Measurements from ENCODE around the gene C12orf76. TPM values are rescaled to one million over a fixed set of nuclear protein-coding genes. Genes with fewer than 3 reads are reported as not detected.

Gene C12orf76
- polyA plus RNA-seq, 1 donor from 2014 or later: 227 TPM

- Histone ChIP-seq H3F3A (ENCODE audit: insufficient read depth, low read length, poor library complexity, severe bottlenecking) (no peaks in the 10 kb centered on the region), H3K27ac (ENCODE audit: low read length) (no peak overlapping the region)
These were observed 42.9 kb downstream of the C12orf76 start for GRCh38 chr12:110005319-110005973.

GRCh38 chr12:110004598-110004997 lies 43.7 kb downstream of the C12orf76 start:
- H3F3A ChIP-seq (ENCODE audit: insufficient read depth, low read length, poor library complexity, severe bottlenecking): no peaks in the 10 kb centered on the region
- TF ChIP-seq EZH2 (IDR thresholded peaks at IDR 0.05; ENCODE audit: borderline replicate concordance, insufficient read depth, low read length, poor library complexity, severe bottlenecking) (no peak), SMC3 (conservative IDR thresholded peaks at IDR 0.05; ENCODE audit: poor library complexity) (no peak), CTCF (IDR thresholded peaks at IDR 0.05; ENCODE audit: poor library complexity, severe bottlenecking) (no peak), REST (IDR thresholded peaks at IDR 0.05; ENCODE audit: borderline replicate concordance) (no peak), POLR2AphosphoS5 (IDR thresholded peaks at IDR 0.05) (no peak)

More at GRCh38 chr12:110005319-110005973, 42.9 kb downstream of the C12orf76 start:
- H4K20me1 ChIP-seq (ENCODE audit: insufficient read depth): no peaks in the 10 kb centered on the region
- H3K9ac ChIP-seq (ENCODE audit: low read length): no peak overlapping the region
- no peak overlapping the region for H2AFZ ChIP-seq (ENCODE audit: low read depth, low read length)
- H3K27me3 ChIP-seq (ENCODE audit: insufficient read depth, low read depth, low read length): no peaks in the 10 kb centered on the region
- TF ChIP-seq RAD21 (conservative IDR thresholded peaks at IDR 0.05): no peak
- TF ChIP-seq SMC3 (conservative IDR thresholded peaks at IDR 0.05; ENCODE audit: poor library complexity): no peak
- TF ChIP-seq TAF1 (IDR thresholded peaks at IDR 0.05; ENCODE audit: low read depth): no peak
- no peak for TF ChIP-seq EZH2 (IDR thresholded peaks at IDR 0.05; ENCODE audit: borderline replicate concordance, insufficient read depth, low read length, poor library complexity, severe bottlenecking)
- no peak for TF ChIP-seq REST (IDR thresholded peaks at IDR 0.05; ENCODE audit: borderline replicate concordance)
- TF ChIP-seq MXI1 (conservative IDR thresholded peaks at IDR 0.05; ENCODE audit: poor library complexity, severe bottlenecking): no peak
- TF ChIP-seq POLR2AphosphoS5 (IDR thresholded peaks at IDR 0.05): no peak
- TF ChIP-seq EP300 (conservative IDR thresholded peaks at IDR 0.05; ENCODE audit: poor library complexity, severe bottlenecking): no peak
- TF ChIP-seq CTCF (IDR thresholded peaks at IDR 0.05; ENCODE audit: poor library complexity, severe bottlenecking): no peak
- H3K9me2 ChIP-seq (ENCODE audit: insufficient read depth, low read length): no peaks in the 10 kb centered on the region
- H3K9me3 ChIP-seq (ENCODE audit: low read length): no peaks in the 10 kb centered on the region
- no peak overlapping the region for H3K4me3 ChIP-seq (ENCODE audit: low read length)
- no peak overlapping the region for H3K4me2 ChIP-seq (ENCODE audit: low read length)
- H3K79me2 ChIP-seq (replicated peaks; ENCODE audit: insufficient read depth, low read length): peaks cover 1% of the 10 kb centered on the region
- no peaks in the 10 kb centered on the region for H3K36me3 ChIP-seq (ENCODE audit: insufficient read depth, low read length)

More at GRCh38 chr12:110004598-110004997, 43.7 kb downstream of the C12orf76 start:
- Histone ChIP-seq H3K27ac (ENCODE audit: low read length) (no peak overlapping the region), H3K79me2 (replicated peaks; ENCODE audit: insufficient read depth, low read length) (peaks cover 9% of the 10 kb centered on the region), H4K20me1 (ENCODE audit: insufficient read depth) (no peaks in the 10 kb centered on the region), H3K4me3 (ENCODE audit: low read length) (no peak overlapping the region), H3K9me2 (ENCODE audit: insufficient read depth, low read length) (no peaks in the 10 kb centered on the region), H3K27me3 (ENCODE audit: insufficient read depth, low read depth, low read length) (no peaks in the 10 kb centered on the region), H2AFZ (ENCODE audit: low read depth, low read length) (no peak overlapping the region), H3K9me3 (ENCODE audit: low read length) (no peaks in the 10 kb centered on the region), H3K9ac (ENCODE audit: low read length) (no peak overlapping the region), H3K36me3 (ENCODE audit: insufficient read depth, low read length) (no peaks in the 10 kb centered on the region), H3K4me2 (ENCODE audit: low read length) (no peak overlapping the region)

Data from neural cell (in vitro differentiated cells).